ENCODE measurements around the gene LANCL2.
A peak's percentile ranks its signal among the peaks of the same experiment; 100 is the strongest.
"Not testable (repeated sequence)": the region's sequence is repeated elsewhere in the genome, so short reads cannot be mapped to it uniquely, and the experiment has no call there.

The LANCL2 gene

DNA sequence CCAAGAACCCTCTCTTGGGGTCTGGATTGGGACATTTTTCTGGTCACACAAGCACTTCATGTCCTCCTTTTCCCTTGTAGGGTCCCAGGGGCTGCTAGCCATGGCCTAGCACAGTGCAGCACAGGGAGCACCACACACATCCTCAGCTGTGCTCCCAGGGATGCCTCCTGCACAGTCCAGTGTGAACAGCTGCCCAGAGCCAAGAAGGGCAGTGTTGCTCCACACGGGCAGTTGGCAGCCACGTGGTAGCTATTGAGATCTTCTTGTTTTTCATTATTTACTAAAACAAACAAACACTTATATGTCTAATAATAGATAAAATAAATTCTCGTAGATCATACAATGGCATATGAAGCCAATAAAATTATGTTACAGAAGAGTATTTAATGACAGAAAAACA is 13.9 kb upstream of the LANCL2 start:
- H3K36me3 ChIP-seq, result no peaks in the 10 kb centered on the region
- H3K27me3 ChIP-seq (ENCODE audit: insufficient read depth, low read depth, severe bottlenecking), result no peaks in the 10 kb centered on the region
- H3K4me3 ChIP-seq (ENCODE audit: low read depth, low read length), result no peak overlapping the region
- no peak overlapping the region for H3K27ac ChIP-seq
- TF ChIP-seq, protein P1, sequence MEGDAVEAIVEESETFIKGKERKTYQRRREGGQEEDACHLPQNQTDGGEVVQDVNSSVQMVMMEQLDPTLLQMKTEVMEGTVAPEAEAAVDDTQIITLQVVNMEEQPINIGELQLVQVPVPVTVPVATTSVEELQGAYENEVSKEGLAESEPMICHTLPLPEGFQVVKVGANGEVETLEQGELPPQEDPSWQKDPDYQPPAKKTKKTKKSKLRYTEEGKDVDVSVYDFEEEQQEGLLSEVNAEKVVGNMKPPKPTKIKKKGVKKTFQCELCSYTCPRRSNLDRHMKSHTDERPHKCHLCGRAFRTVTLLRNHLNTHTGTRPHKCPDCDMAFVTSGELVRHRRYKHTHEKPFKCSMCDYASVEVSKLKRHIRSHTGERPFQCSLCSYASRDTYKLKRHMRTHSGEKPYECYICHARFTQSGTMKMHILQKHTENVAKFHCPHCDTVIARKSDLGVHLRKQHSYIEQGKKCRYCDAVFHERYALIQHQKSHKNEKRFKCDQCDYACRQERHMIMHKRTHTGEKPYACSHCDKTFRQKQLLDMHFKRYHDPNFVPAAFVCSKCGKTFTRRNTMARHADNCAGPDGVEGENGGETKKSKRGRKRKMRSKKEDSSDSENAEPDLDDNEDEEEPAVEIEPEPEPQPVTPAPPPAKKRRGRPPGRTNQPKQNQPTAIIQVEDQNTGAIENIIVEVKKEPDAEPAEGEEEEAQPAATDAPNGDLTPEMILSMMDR (IDR thresholded peaks at IDR 0.05; ENCODE audit: low read depth, low read length), result no peak
- H3K9me3 ChIP-seq (ENCODE audit: severe bottlenecking), result no peaks in the 10 kb centered on the region
- no peak for DNase-seq

DNA sequence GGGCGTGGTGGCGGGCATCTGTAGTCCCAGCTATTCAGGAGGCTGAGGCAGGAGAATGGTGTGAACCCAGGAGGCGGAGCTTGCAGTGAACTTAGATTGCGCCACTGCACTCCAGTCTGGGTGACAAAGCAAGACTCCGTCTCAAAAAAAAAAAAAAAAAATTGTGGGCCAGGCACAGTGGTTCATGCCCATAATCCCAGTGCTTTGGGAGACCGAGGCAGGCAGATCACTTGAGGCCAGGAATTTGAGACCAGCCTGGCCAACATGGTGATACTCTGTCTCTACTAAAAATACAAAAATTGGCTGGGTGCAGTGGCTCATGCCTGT is 12.2 kb upstream of the LANCL2 start:
- H3K9me3 ChIP-seq (ENCODE audit: severe bottlenecking); H3K36me3 ChIP-seq; H3K27ac ChIP-seq; DNase-seq; H3K27me3 ChIP-seq (ENCODE audit: insufficient read depth, low read depth, severe bottlenecking); H3K4me3 ChIP-seq (ENCODE audit: low read depth, low read length): not testable (repeated sequence)

DNA sequence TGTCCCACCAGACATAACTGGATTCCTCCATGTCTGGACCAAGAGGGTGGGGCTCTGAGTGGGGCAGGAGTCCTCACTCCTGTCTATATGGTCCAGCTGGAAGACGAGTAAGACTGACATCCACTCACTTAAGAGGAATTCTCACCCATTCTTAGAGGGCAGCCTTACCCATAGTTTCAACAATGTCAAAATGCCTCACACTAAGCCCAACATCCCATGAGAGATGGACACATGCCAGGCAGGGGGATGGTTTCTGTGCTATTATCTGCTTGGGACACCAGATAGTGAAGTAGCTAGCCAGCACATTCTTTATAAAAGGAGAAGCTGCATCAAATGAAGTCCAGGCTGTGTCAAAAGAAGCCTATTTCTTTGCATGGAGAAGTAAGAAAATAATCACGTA is 4.7 kb upstream of the LANCL2 start:
- Histone ChIP-seq H3K9me3 (ENCODE audit: severe bottlenecking) (no peaks in the 10 kb centered on the region), H3K36me3 (no peaks in the 10 kb centered on the region; the same call in 1 of the 2 replicates), H3K27me3 (ENCODE audit: insufficient read depth, low read depth, severe bottlenecking) (no peaks in the 10 kb centered on the region), H3K4me3 (ENCODE audit: low read depth, low read length) (no peak overlapping the region), H3K27ac (no peak overlapping the region)
- DNase-seq, result no peak
- TF ChIP-seq, protein P1 (IDR thresholded peaks at IDR 0.05; ENCODE audit: low read depth, low read length), result no peak

DNA sequence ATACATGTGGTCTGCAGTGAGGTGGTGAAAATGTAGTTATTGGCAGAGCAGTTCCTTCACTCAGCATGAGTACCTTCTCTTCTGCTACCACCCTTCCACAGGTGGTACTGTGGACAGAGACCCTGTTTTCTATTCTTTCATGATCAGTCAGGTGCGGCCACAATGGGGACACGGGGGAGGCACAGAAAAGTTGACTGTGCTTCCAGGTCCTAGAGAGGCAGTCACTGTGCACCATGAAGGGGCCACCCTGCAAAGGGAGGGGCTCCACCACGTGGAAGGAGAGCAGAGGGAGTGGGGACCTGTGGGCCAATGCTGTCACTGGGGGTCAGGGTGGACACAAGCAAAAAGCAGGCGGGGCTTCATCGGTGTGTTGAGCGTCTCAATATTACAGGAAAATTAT is 3.6 kb upstream of the LANCL2 start:
- TF ChIP-seq, protein P1 (IDR thresholded peaks at IDR 0.05; ENCODE audit: low read depth, low read length), result no peak

DNA sequence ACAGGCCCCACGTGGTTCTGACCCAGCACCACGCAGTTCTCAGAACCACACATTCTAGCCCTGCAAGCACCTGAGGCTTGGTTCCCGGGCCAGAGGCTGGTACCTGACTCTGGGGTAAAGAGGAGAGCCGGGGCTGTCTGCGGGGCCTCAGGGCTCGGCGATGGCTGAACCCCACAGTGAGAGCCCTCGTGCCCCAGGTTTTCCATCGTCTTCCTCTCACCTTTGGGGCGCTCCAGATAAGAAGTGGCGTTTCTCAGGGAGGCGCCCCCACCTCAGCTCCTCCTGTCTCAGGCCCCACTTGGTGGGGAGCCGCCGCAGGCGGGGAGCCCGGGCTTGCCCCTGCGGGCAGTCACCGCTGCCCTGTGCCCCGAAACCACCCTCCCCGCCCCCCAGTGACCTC is 2.2 kb upstream of the LANCL2 start:
- Histone ChIP-seq H3K36me3 (peaks cover 9% of the 10 kb centered on the region), H3K27ac (peak overlapping the region; percentile 77), H3K27me3 (ENCODE audit: insufficient read depth, low read depth, severe bottlenecking) (no peaks in the 10 kb centered on the region), H3K9me3 (ENCODE audit: severe bottlenecking) (no peaks in the 10 kb centered on the region), H3K4me3 (ENCODE audit: low read depth, low read length) (no peak overlapping the region)
- TF ChIP-seq, protein P1 (IDR thresholded peaks at IDR 0.05; ENCODE audit: low read depth, low read length), result no peak
- no peak for DNase-seq

More for the DNA sequence above, 3.6 kb upstream of the LANCL2 start:
- DNase-seq, result peak; percentile 24
- no peak overlapping the region for H3K4me3 ChIP-seq (ENCODE audit: low read depth, low read length)
- no peaks in the 10 kb centered on the region for H3K27me3 ChIP-seq (ENCODE audit: insufficient read depth, low read depth, severe bottlenecking)
- H3K27ac ChIP-seq, result peak overlapping the region; percentile 77
- no peaks in the 10 kb centered on the region; the same call in 1 of the 2 replicates for H3K36me3 ChIP-seq
- H3K9me3 ChIP-seq (ENCODE audit: severe bottlenecking), result no peaks in the 10 kb centered on the region

DNA sequence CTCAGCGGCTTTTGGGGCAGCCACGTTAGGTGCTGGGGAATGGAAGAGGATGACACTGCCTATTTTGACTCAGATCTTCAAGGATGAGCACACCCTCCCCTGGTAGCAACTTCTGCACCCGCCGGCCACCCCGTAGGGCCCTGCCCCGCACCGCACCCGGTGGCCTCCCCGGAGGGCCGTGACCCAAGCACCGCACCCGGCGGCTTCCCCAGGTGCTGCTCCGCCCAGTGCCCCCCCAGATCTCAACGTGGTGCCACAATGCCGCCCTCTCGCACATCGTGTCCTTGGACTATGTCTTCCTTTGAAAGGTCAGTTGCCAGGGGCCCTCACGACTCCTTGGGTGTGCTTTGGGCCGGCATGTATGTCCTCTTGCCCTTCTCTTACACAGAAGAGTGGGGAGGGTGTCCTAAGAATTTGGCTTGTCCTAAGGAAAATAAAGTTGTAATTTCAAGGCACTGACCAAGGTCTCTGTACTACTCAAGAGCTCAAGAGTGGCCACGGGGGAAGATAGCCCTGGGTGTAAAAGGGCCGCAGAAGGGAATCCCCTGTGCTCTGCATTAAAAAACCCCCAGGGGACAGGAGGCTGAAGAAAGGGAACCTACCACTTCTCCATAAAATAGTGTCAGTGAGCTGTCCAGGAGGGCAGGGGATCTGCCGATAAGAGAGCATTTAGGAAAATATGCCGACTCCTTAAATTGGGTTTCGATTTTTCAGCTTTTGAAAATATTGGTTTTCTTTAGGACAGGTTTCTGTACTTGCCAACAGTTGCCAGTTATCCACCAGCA is 1.6 kb upstream of the LANCL2 start:
- DNase-seq, result no peak
- TF ChIP-seq, protein P1 (IDR thresholded peaks at IDR 0.05; ENCODE audit: low read depth, low read length), result no peak
- no peaks in the 10 kb centered on the region for H3K9me3 ChIP-seq (ENCODE audit: severe bottlenecking)

More for the DNA sequence above, 1.6 kb upstream of the LANCL2 start:
- H3K27ac ChIP-seq, result no peak overlapping the region; the same call in none of the 2 replicates
- peaks cover 13% of the 10 kb centered on the region for H3K36me3 ChIP-seq
- no peaks in the 10 kb centered on the region for H3K27me3 ChIP-seq (ENCODE audit: insufficient read depth, low read depth, severe bottlenecking)
- no peak overlapping the region for H3K4me3 ChIP-seq (ENCODE audit: low read depth, low read length)
